CD14-positive monocyte (primary cell): ENCODE measurements around the gene IL12A. TPM values are rescaled to one million over a fixed set of nuclear protein-coding genes. Genes with fewer than 3 reads are reported as not detected.

Source experiments
- DNase-seq, 3 donors: peaks; one replicate each; pipeline ENCODE4 v3.0.0-alpha.2; 2011 to 2022
- H2AFZ ChIP-seq: 2 replicates; pipeline ENCODE4 v1.6.0; 2012; ENCODE audit warnings: mild to moderate bottlenecking, low read depth, low read length, inconsistent platforms; ENCODE audit not compliant: insufficient read depth, poor library complexity, severe bottlenecking
- H3K27ac ChIP-seq, 2 donors: 1 replicate in 1 of 2; 2 replicates in 1 of 2; pipeline ENCODE4 v1.5.1; 2012 to 2013; ENCODE audit warnings: low read length in 2 of 2, control low read depth in 1 of 2, inconsistent platforms in 1 of 2, low read depth in 1 of 2, mild to moderate bottlenecking in 1 of 2
- H3K27me3 ChIP-seq, 2 donors: one replicate each; pipeline versions ENCODE4 v1.6.0 to v1.6.1; 2011 to 2013; ENCODE audit warnings: low read length in 2 of 2; ENCODE audit not compliant: control insufficient read depth in 2 of 2, insufficient read depth in 2 of 2
- H3K36me3 ChIP-seq, 2 donors: replicated peaks in 1 of 2; 1 replicate in 1 of 2; 2 replicates in 1 of 2; pipeline versions ENCODE4 v1.5.1 to v1.6.1; 2012 to 2013; ENCODE audit warnings: low read length in 2 of 2, control low read depth in 1 of 2, inconsistent platforms in 1 of 2, mild to moderate bottlenecking in 1 of 2; ENCODE audit not compliant: insufficient read depth in 2 of 2, control insufficient read depth in 1 of 2
- H3K4me1 ChIP-seq, 2 donors: 1 replicate in 1 of 2; 2 replicates in 1 of 2; pipeline versions ENCODE4 v1.5.1 to v1.6.1; 2012 to 2013; ENCODE audit warnings: low read length in 2 of 2, control low read depth in 1 of 2, inconsistent platforms in 1 of 2, mild to moderate bottlenecking in 1 of 2, moderate library complexity in 1 of 2; ENCODE audit not compliant: insufficient read depth in 2 of 2, control insufficient read depth in 1 of 2
- H3K4me2 ChIP-seq: replicated peaks from 2 replicates; pipeline ENCODE3; 2012; ENCODE audit warnings: low read length, moderate library complexity, mild to moderate bottlenecking; ENCODE audit not compliant: poor library complexity, severe bottlenecking; ENCODE audit errors: extremely low read depth
- H3K4me3 ChIP-seq, 3 experiments: fragments of 200-600 bp in 1 of 3; sonication (generic) in 1 of 3; replicated peaks in 1 of 3; 1 replicate in 2 of 3; 2 replicates in 1 of 3; pipeline ENCODE4 v1.5.1; 2011 to 2013; ENCODE audit warnings: low read length in 3 of 3, mild to moderate bottlenecking in 3 of 3, control low read depth in 2 of 3, low read depth in 2 of 3, inconsistent platforms in 1 of 3, moderate library complexity in 1 of 3
- H3K79me2 ChIP-seq: 2 replicates; pipeline ENCODE4 v1.6.0; 2012; ENCODE audit warnings: mild to moderate bottlenecking, control low read depth, inconsistent platforms, low read length, moderate library complexity; ENCODE audit not compliant: insufficient read depth
- H3K9ac ChIP-seq: 2 replicates; pipeline ENCODE4 v1.6.0; 2017; ENCODE audit warnings: low read length, mild to moderate bottlenecking; ENCODE audit not compliant: insufficient read depth, poor library complexity, severe bottlenecking
- H3K9me3 ChIP-seq, 2 donors: replicated peaks in 1 of 2; 1 replicate in 1 of 2; 2 replicates in 1 of 2; pipeline versions ENCODE4 v1.5.1 to v1.6.1; 2012 to 2013; ENCODE audit warnings: low read length in 2 of 2, control low read depth in 1 of 2; ENCODE audit not compliant: control insufficient read depth in 1 of 2, insufficient read depth in 1 of 2
- H4K20me1 ChIP-seq: 2 replicates; pipeline ENCODE4 v1.6.0; 2012; ENCODE audit warnings: mild to moderate bottlenecking, low read length, control low read depth, moderate library complexity; ENCODE audit not compliant: insufficient read depth
- H3K27ac Mint-ChIP-seq, 7 donors: one replicate each; pipeline ENCODE4 v1.8.0; 2020; ENCODE audit warnings: mild to moderate bottlenecking in 7 of 7, mixed read lengths in 7 of 7, moderate library complexity in 6 of 7, inconsistent platforms in 2 of 7
- H3K27me3 Mint-ChIP-seq, 3 donors: one replicate each; pipeline ENCODE4 v1.8.0; 2021 to 2022; ENCODE audit warnings: low read depth in 3 of 3, mild to moderate bottlenecking in 3 of 3, mixed read lengths in 3 of 3, moderate library complexity in 3 of 3, inconsistent platforms in 1 of 3
- H3K36me3 Mint-ChIP-seq, 2 donors: one replicate each; pipeline ENCODE4 v1.8.0; 2020; ENCODE audit warnings: mixed read lengths in 2 of 2, inconsistent platforms in 1 of 2, mild to moderate bottlenecking in 1 of 2
- H3K4me1 Mint-ChIP-seq: one replicate; pipeline ENCODE4 v1.8.0; 2020; ENCODE audit warnings: mild to moderate bottlenecking, mixed read lengths
- H3K4me3 Mint-ChIP-seq, 2 donors: one replicate each; pipeline ENCODE4 v1.8.0; 2020; ENCODE audit warnings: mild to moderate bottlenecking in 2 of 2, mixed read lengths in 2 of 2, moderate library complexity in 1 of 2
- H3K9me3 Mint-ChIP-seq, 7 donors: one replicate each; pipeline ENCODE4 v1.8.0; 2020 to 2022; ENCODE audit warnings: mixed read lengths in 7 of 7, mild to moderate bottlenecking in 6 of 7, moderate library complexity in 6 of 7, inconsistent platforms in 2 of 7
- CTCF ChIP-seq: fragments of 200-600 bp; IDR thresholded peaks from one replicate; pipeline ENCODE4 v1.8.0; 2022; ENCODE audit warnings: antibody characterized with exemption, mild to moderate bottlenecking
- WGBS: methylation state at CpG from one replicate; pipeline ENCODE4 v1.1.5; 2013; ENCODE audit warnings: missing lambda C conversion rate; ENCODE audit not compliant: insufficient coverage; 5-methylcytosine and 5-hydroxymethylcytosine counted together
- intact Hi-C, 2 donors: fragments of 100-400 bp; cut with micrococcal nuclease; formaldehyde crosslinking; loops; one replicate each; pipeline versions ENCODE4 v1.15.0 to v1.15.1; 2023
- polyA plus RNA-seq, 3 donors: library from polyadenylated mRNA; depleted of rRNA in 1 of 3; unstranded in 2 of 3; stranded (reverse) in 1 of 3; fragments of 300-500 nt in 2 of 3; fragments of >200 nt in 1 of 3; fragmentation: Illumina TruSeq in 2 of 3; gene quantifications; 1 replicate in 2 of 3; 2 replicates in 1 of 3; pipeline ENCODE4 v1.2.3, GENCODE V29; 2012 to 2021

Gene IL12A
- polyA plus RNA-seq, 3 donors: 0.24 to 0.67 TPM; not detected in 1

- H3K27me3 Mint-ChIP-seq: no peaks in the 10 kb centered on the region
- H2AFZ ChIP-seq: no peak overlapping the region
- no CpG with 5 or more reads among the region's 1 CpG for WGBS
- H3K4me1 ChIP-seq: peaks cover 83 to 85% of the 10 kb centered on the region in 2 donors
- peak in 2 of 3 donors; percentile 25 to 48 for DNase-seq
- peak overlapping the region in 4 of 7 donors; percentile 13 to 83 (median 50) for H3K27ac Mint-ChIP-seq
- peak overlapping the region; percentile 27 to 52 for H3K27ac ChIP-seq
- no peaks in the 10 kb centered on the region for H3K36me3 Mint-ChIP-seq
- H3K4me2 ChIP-seq: peak overlapping the region; percentile 5
- H3K4me1 Mint-ChIP-seq: peaks cover 85% of the 10 kb centered on the region
- peak overlapping the region in 1 of 3 experiments; percentile 22 for H3K4me3 ChIP-seq
- no peaks in the 10 kb centered on the region for H3K27me3 ChIP-seq
- no peaks in the 10 kb centered on the region for H3K36me3 ChIP-seq
- H3K9me3 Mint-ChIP-seq: no peaks in the 10 kb centered on the region
- H3K9me3 ChIP-seq: no peaks in the 10 kb centered on the region
- TF ChIP-seq CTCF: no peak
- H3K9ac ChIP-seq: no peak overlapping the region
- intact Hi-C loops: no loop called here
- H4K20me1 ChIP-seq: no peaks in the 10 kb centered on the region
- H3K79me2 ChIP-seq: no peaks in the 10 kb centered on the region
- no peak overlapping the region for H3K4me3 Mint-ChIP-seq
Measured at GRCh38 chr3:159944781-159945180, 43.9 kb upstream of the IL12A start.

GRCh38 chr3:159945930-159946329 lies 42.7 kb upstream of the IL12A start:
- Histone ChIP-seq H3K9ac (no peak overlapping the region), H3K36me3 (no peaks in the 10 kb centered on the region), H3K4me1 (peaks cover 92 to 96% of the 10 kb centered on the region in 2 donors), H3K79me2 (no peaks in the 10 kb centered on the region), H3K4me3 (no peak overlapping the region), H3K4me2 (no peak overlapping the region), H3K27me3 (no peaks in the 10 kb centered on the region), H2AFZ (no peak overlapping the region), H4K20me1 (no peaks in the 10 kb centered on the region), H3K27ac (no peak overlapping the region), H3K9me3 (no peaks in the 10 kb centered on the region)
- TF ChIP-seq CTCF: no peak
- H3K27me3 Mint-ChIP-seq: no peaks in the 10 kb centered on the region
- H3K9me3 Mint-ChIP-seq: no peaks in the 10 kb centered on the region
- DNase-seq: no peak
- peak overlapping the region in 1 of 7 donors; percentile 75 for H3K27ac Mint-ChIP-seq
- H3K4me1 Mint-ChIP-seq: peaks cover 90% of the 10 kb centered on the region
- H3K36me3 Mint-ChIP-seq: no peaks in the 10 kb centered on the region
- WGBS: no CpG with 5 or more reads among the region's 2 CpGs
- H3K4me3 Mint-ChIP-seq: no peak overlapping the region
- intact Hi-C loops: no loop called here
